Measurements from ENCODE around the gene UST. TPM values are rescaled to one million over a fixed set of nuclear protein-coding genes. Genes with fewer than 3 reads are reported as not detected.
"Not testable (repeated sequence)": the region's sequence is repeated elsewhere in the genome, so short reads cannot be mapped to it uniquely, and the experiment has no call there.

UST gene
- total RNA-seq, 1 donor from 2014 or later, result 17.1 TPM

DNA sequence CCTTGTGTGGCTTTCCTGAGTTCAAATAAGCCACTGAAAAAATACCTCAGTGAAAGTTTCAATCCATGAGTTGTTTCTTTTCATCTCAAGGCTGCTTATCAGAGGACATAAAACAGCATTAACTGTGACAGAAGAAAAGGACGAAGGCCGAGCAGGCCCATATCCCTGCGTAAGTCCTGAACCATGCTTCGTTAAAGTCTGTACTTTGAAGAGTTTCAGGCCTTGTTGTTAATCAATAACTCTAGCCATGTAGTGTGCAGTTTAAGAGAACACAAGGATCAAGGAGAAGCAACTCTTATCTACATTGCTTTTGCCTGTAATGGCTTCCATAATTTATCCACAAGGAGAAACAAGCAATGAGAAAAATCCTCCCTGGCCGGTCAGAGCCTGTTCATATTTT is 165.4 kb downstream of the UST start:
- H3K9me3 Mint-ChIP-seq (ENCODE audit: low read depth), result peaks cover 4% of the 10 kb centered on the region
- DNase-seq (ENCODE audit: low spot score), result no peak
- H3K27ac Mint-ChIP-seq (ENCODE audit: unreplicated experiment), result no peak overlapping the region

DNA sequence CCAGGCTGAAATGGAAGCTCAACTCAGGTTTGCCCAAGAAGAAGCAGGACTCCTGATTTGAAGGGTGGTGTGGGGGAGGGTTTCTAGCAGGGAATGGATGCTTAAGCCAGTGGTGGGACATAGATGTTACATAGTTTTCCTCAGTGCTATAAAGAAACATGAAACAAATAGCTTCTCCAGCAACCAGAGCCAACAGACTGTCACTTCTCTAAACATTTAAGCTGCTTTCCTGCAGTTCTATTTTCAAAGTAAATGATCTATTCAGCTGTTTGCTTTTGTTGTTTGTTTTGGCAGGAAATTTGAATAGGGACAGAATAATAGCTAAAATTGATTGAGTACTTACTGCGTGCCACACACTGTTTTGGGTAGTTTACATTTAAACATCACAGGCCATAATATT is 169.0 kb downstream of the UST start:
- peaks cover 2% of the 10 kb centered on the region for H3K36me3 Mint-ChIP-seq (ENCODE audit: low read depth)
- no peak for DNase-seq (ENCODE audit: low spot score)

More for the DNA sequence above, 165.4 kb downstream of the UST start:
- H3K36me3 Mint-ChIP-seq (ENCODE audit: low read depth), result peaks cover 2% of the 10 kb centered on the region
- TF ChIP-seq, protein P1, sequence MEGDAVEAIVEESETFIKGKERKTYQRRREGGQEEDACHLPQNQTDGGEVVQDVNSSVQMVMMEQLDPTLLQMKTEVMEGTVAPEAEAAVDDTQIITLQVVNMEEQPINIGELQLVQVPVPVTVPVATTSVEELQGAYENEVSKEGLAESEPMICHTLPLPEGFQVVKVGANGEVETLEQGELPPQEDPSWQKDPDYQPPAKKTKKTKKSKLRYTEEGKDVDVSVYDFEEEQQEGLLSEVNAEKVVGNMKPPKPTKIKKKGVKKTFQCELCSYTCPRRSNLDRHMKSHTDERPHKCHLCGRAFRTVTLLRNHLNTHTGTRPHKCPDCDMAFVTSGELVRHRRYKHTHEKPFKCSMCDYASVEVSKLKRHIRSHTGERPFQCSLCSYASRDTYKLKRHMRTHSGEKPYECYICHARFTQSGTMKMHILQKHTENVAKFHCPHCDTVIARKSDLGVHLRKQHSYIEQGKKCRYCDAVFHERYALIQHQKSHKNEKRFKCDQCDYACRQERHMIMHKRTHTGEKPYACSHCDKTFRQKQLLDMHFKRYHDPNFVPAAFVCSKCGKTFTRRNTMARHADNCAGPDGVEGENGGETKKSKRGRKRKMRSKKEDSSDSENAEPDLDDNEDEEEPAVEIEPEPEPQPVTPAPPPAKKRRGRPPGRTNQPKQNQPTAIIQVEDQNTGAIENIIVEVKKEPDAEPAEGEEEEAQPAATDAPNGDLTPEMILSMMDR (IDR thresholded peaks at IDR 0.05), result no peak
- H3K4me1 Mint-ChIP-seq (ENCODE audit: low read depth), result peaks cover 9% of the 10 kb centered on the region
- H3K27me3 Mint-ChIP-seq (ENCODE audit: low read depth), result no peaks in the 10 kb centered on the region
- H3K4me3 Mint-ChIP-seq (ENCODE audit: unreplicated experiment), result no peak overlapping the region

DNA sequence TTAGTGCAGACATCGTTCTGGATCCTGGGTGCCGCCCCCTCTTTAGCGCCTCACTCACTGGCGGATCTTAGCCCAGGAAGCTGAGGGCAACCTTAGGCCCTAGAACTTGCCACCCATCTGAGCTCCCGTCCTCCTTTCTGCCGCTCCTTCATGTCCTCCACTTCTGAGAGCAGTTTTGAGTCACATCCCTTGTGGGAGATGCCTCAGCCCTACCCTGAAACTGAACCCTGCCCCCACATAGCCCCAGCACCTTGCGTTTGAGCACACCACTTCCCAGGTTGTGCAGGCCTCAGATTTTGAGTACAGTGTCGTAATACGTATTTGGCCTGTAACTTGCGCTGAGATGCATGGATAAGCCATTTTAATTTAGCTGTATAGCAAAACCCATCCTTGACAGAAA is 169.7 kb downstream of the UST start:
- DNase-seq (ENCODE audit: low spot score); H3K4me1 Mint-ChIP-seq (ENCODE audit: low read depth); H3K27ac Mint-ChIP-seq (ENCODE audit: unreplicated experiment); H3K9me3 Mint-ChIP-seq (ENCODE audit: low read depth); H3K4me3 Mint-ChIP-seq (ENCODE audit: unreplicated experiment); H3K36me3 Mint-ChIP-seq (ENCODE audit: low read depth); H3K27me3 Mint-ChIP-seq (ENCODE audit: low read depth): not testable (repeated sequence)

More for the DNA sequence above, 169.0 kb downstream of the UST start:
- Mint-ChIP-seq H3K27me3 (ENCODE audit: low read depth) (no peaks in the 10 kb centered on the region), H3K9me3 (ENCODE audit: low read depth) (peaks cover 9% of the 10 kb centered on the region), H3K27ac (ENCODE audit: unreplicated experiment) (no peak overlapping the region), H3K4me3 (ENCODE audit: unreplicated experiment) (no peak overlapping the region), H3K4me1 (ENCODE audit: low read depth) (peaks cover 9% of the 10 kb centered on the region)
- TF ChIP-seq, protein P1 (IDR thresholded peaks at IDR 0.05), result no peak

DNA sequence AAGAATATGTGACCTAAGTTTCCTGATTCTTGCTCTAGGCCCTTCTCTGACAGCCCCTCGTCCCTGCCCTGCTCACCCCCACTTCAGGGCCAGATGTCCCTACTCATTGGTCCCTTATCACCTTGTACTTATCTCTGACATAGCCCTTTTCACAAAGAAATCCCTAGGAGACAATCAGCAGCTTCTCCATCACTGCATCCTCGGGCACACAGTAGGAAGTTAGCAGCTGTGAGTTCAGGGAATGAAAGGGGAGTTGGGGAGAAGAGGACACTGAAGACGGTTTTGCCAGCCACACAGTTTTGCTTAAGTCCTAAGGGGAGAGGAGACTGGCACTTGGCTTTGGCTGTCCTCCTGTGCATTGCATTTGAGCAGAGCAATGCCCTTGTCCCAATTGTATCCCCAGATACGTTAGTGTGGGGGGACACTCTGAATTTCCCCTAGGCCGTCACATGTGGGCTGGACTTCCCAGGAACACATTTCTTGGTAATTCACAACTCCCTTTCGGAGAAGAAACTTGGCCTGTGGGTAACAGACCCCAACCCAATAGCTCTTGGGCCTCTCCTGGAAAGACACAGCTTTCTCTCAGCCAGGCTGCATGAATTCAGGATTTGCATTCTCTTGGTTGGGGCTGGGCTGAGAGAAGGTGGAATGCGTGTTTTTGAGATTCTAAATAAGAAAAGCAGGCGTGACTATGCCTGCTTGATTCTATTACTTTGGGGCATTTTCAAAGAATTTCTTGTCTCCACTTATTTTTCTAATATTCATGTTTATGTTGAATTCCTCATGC is 177.6 kb downstream of the UST start:
- no peak for DNase-seq (ENCODE audit: low spot score)
- no peaks in the 10 kb centered on the region for H3K9me3 Mint-ChIP-seq (ENCODE audit: low read depth)
- H3K36me3 Mint-ChIP-seq (ENCODE audit: low read depth), result no peaks in the 10 kb centered on the region
- no peak overlapping the region for H3K4me3 Mint-ChIP-seq (ENCODE audit: unreplicated experiment)
- H3K27ac Mint-ChIP-seq (ENCODE audit: unreplicated experiment), result no peak overlapping the region
- H3K27me3 Mint-ChIP-seq (ENCODE audit: low read depth), result no peaks in the 10 kb centered on the region
- TF ChIP-seq, protein P1 (IDR thresholded peaks at IDR 0.05), result no peak
- peaks cover 14% of the 10 kb centered on the region for H3K4me1 Mint-ChIP-seq (ENCODE audit: low read depth)

DNA sequence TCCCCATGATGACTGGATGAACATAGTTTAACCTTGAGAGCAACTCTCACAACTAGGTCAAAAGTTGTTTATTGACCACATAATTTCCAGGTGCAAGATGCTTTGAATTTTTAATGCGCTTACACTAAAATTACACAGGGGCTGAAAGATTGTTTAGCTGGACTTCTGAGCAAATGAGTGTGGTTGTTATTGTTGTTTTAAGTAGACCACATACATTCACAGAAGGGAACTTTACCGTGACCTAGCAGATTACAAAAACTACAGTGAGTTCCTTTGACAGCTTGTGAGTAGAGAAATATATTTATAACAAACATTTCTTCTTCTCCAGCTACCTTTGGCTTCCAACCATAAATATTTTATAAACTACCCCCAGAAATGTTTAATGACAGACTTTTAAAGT is 178.9 kb downstream of the UST start:
- Mint-ChIP-seq H3K27me3 (ENCODE audit: low read depth) (no peaks in the 10 kb centered on the region), H3K36me3 (ENCODE audit: low read depth) (no peaks in the 10 kb centered on the region), H3K27ac (ENCODE audit: unreplicated experiment) (no peak overlapping the region), H3K4me3 (ENCODE audit: unreplicated experiment) (no peak overlapping the region), H3K4me1 (ENCODE audit: low read depth) (peaks cover 14% of the 10 kb centered on the region), H3K9me3 (ENCODE audit: low read depth) (no peaks in the 10 kb centered on the region)
- no peak for DNase-seq (ENCODE audit: low spot score)
- TF ChIP-seq, protein P1 (IDR thresholded peaks at IDR 0.05), result no peak

DNA sequence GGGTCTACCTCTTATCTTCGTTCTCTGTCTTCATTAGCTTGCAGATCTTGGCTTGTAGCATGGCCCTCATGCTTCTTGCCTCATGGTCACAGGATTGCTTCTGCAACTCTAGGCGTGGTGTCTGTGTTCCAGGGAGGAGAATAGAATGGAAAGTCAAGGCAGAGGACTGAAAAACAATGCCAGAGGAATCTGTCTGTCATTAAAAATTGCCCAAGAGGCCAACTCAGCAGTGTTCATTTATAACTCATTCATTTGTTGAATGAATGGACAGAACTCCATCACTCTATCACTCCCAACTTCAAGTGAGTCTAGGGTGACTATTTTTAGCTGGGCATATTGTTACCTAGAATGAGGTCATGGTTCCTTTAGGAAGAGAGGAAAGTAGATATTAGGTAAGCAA is 179.6 kb downstream of the UST start:
- H3K9me3 Mint-ChIP-seq (ENCODE audit: low read depth), result no peaks in the 10 kb centered on the region
- no peaks in the 10 kb centered on the region for H3K27me3 Mint-ChIP-seq (ENCODE audit: low read depth)
- DNase-seq (ENCODE audit: low spot score), result no peak
- no peak overlapping the region for H3K4me3 Mint-ChIP-seq (ENCODE audit: unreplicated experiment)
- TF ChIP-seq, protein P1 (IDR thresholded peaks at IDR 0.05), result no peak
- no peaks in the 10 kb centered on the region for H3K36me3 Mint-ChIP-seq (ENCODE audit: low read depth)
- H3K27ac Mint-ChIP-seq (ENCODE audit: unreplicated experiment), result no peak overlapping the region
- peaks cover 17% of the 10 kb centered on the region for H3K4me1 Mint-ChIP-seq (ENCODE audit: low read depth)
